HepG2 (cell line): Measurements from ENCODE around the gene RAD9A. TPM values are rescaled to one million over a fixed set of nuclear protein-coding genes. Genes with fewer than 3 reads are reported as not detected.

ENCODE experiments used
- CENPT ChIP-seq: sonication (generic); formaldehyde crosslinking; IDR thresholded peaks from 2 replicates; pipeline ENCODE4 v1.8.0; 2022; ENCODE audit warnings: low read depth, mild to moderate bottlenecking, moderate library complexity, missing genetic modification reagents
- DPF2 ChIP-seq: sonication (generic); formaldehyde crosslinking; IDR thresholded peaks from 2 replicates; pipeline ENCODE4 v1.4.0; 2020; ENCODE audit warnings: mild to moderate bottlenecking, low read depth, missing genetic modification reagents, borderline replicate concordance
- ELF4 ChIP-seq: sonication (generic); formaldehyde crosslinking; IDR thresholded peaks from 2 replicates; pipeline ENCODE4 v1.5.0; 2020; ENCODE audit warnings: missing genetic modification reagents, mild to moderate bottlenecking, moderate library complexity, borderline replicate concordance
- ETV5 ChIP-seq: IDR thresholded peaks from 2 replicates; pipeline ENCODE4 v1.6.1; 2018; ENCODE audit warnings: missing biosample characterization, missing genetic modification reagents, inconsistent platforms, borderline replicate concordance
- HOXA3 ChIP-seq: sonication (generic); formaldehyde crosslinking; IDR thresholded peaks from 2 replicates; pipeline ENCODE4 v1.5.0; 2020; ENCODE audit warnings: missing genetic modification reagents
- KLF6 ChIP-seq: IDR thresholded peaks from 2 replicates; pipeline ENCODE4 v1.8.0; 2016; ENCODE audit warnings: missing biosample characterization, missing genetic modification reagents
- MTA3 ChIP-seq: sonication (generic); formaldehyde crosslinking; IDR thresholded peaks from 2 replicates; pipeline ENCODE4 v1.4.0; 2020; ENCODE audit warnings: missing genetic modification reagents
- RAD51 ChIP-seq: fragments of 450-650 bp; IDR thresholded peaks from 2 replicates; pipeline ENCODE4 v1.6.1; 2016; ENCODE audit warnings: borderline replicate concordance
- SIX4 ChIP-seq: sonication (generic); formaldehyde crosslinking; IDR thresholded peaks from 2 replicates; pipeline ENCODE4 v1.4.0; 2020; ENCODE audit warnings: missing genetic modification reagents
- ZBTB20 ChIP-seq: sonication (generic); formaldehyde crosslinking; IDR thresholded peaks from 2 replicates; pipeline ENCODE4 v1.8.1; 2023; ENCODE audit warnings: missing genetic modification reagents, low read depth, mild to moderate bottlenecking, borderline replicate concordance
- ZNF17 ChIP-seq: sonication (generic); formaldehyde crosslinking; IDR thresholded peaks from 2 replicates; pipeline ENCODE4 v1.5.0; 2020; ENCODE audit warnings: mild to moderate bottlenecking, missing genetic modification reagents
- ZNF333 ChIP-seq: sonication (generic); formaldehyde crosslinking; IDR thresholded peaks from 2 replicates; pipeline ENCODE4 v1.4.0; 2020; ENCODE audit warnings: mild to moderate bottlenecking, missing genetic modification reagents, borderline replicate concordance
- ZNF354B ChIP-seq: sonication (generic); formaldehyde crosslinking; IDR thresholded peaks from 2 replicates; pipeline ENCODE4 v1.8.0; 2022; ENCODE audit warnings: mild to moderate bottlenecking, missing genetic modification reagents
- ZNF546 ChIP-seq: sonication (generic); formaldehyde crosslinking; conservative IDR thresholded peaks from 2 replicates; pipeline ENCODE4 v1.8.1; 2023; ENCODE audit warnings: mild to moderate bottlenecking, missing genetic modification reagents
- ZNF670 ChIP-seq: sonication (generic); formaldehyde crosslinking; IDR thresholded peaks from 2 replicates; pipeline ENCODE4 v1.8.0; 2022; ENCODE audit warnings: mild to moderate bottlenecking, missing genetic modification reagents, borderline replicate concordance
- ZNF7 ChIP-seq: IDR thresholded peaks from 2 replicates; pipeline ENCODE4 v1.6.1; 2016; ENCODE audit warnings: missing biosample characterization, missing genetic modification reagents
- polyA plus RNA-seq, 8 experiments: library from polyadenylated mRNA; depleted of rRNA in 3 of 8; stranded (reverse) in 7 of 8; unstranded in 1 of 8; fragments of >200 nt; fragmentation: Illumina TruSeq in 4 of 8; extraction: Trizol in 4 of 8; gene quantifications; 2 replicates each; pipeline versions ENCODE4 v1.2.1 to v1.2.3, GENCODE V29; 2011 to 2016; ENCODE audit warnings: low read depth in 4 of 8, missing spikeins in 1 of 8, mixed read lengths in 1 of 8; ENCODE audit not compliant: insufficient read depth in 1 of 8
- total RNA-seq, 5 experiments: library from RNA; depleted of rRNA; stranded (reverse); fragments of >200 nt; fragmentation: Illumina TruSeq; extraction: Trizol; gene quantifications; 2 replicates each; pipeline ENCODE4 v1.2.3, GENCODE V29; 2016; ENCODE audit warnings: low read depth in 1 of 5
- TF ChIP-seq, protein P1 (sequence below): sonication (generic); formaldehyde crosslinking; IDR thresholded peaks from 2 replicates; pipeline ENCODE4 v1.4.0; 2020; ENCODE audit warnings: missing genetic modification reagents, borderline replicate concordance
- TF ChIP-seq, protein P2 (sequence below): sonication (generic); formaldehyde crosslinking; conservative IDR thresholded peaks from 2 replicates; pipeline ENCODE4 v1.8.1; 2023; ENCODE audit warnings: missing genetic modification reagents
- TF ChIP-seq, protein P3 (sequence below): sonication (generic); formaldehyde crosslinking; IDR thresholded peaks from 2 replicates; pipeline ENCODE4 v1.5.0; 2020; ENCODE audit warnings: mild to moderate bottlenecking, missing genetic modification reagents
- TF ChIP-seq, protein P4 (sequence below): sonication (generic); formaldehyde crosslinking; IDR thresholded peaks from 2 replicates; pipeline ENCODE4 v1.4.0; 2020; ENCODE audit warnings: missing genetic modification reagents, borderline replicate concordance

Gene RAD9A
- total and polyA plus RNA-seq, 2 of the 13 experiments (the other 11 are each of a cell fraction or from before 2014, with no cell fraction given): 10.1 to 15.7 TPM

DNA sequence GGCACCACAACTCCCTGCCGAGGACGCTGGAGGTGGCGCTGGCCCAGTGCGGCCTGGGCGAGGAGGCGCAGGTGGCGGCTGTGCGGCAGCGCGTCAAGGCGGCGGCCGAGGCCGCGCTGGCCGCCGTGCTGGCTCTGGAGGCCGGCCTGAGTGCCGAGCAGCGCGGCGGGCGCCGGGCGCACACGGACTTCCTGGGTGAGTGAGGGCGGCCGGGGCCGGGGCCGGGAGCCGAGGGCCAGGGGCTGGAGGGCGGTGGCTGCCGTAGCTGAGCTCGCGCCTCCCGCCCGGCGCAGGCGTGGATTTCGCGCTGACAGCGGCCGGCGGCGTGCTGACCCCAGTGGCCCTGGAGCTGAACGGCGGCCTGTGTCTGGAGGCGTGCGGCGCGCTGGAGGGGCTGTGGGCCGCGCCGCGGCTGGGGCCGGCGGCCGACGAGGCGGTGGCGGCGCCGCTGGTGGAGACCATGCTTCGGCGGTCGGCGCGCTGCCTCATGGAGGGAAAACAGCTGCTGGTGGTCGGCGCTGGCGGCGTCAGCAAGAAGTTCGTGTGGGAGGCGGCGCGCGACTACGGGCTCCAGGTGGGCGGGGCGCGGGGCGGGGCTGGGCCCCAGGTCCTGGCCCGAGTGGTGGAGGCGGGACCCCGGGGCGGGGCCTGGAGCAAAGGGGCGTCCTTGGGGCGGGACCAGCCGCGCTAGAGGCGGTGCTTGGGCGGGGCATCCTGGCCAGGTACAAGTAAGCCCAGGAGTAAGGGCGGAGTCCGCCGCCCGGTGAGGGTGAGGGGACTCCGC is 29.1 kb downstream of the RAD9A start (continued):
- TF ChIP-seq ZNF17 (no peak), ZNF333 (no peak), ZBTB20 (no peak), ZNF7 (no peak), DPF2 (CRISPR knock-in tag) (no peak), ZNF546 (no peak), CENPT (CRISPR knock-in tag) (peak; percentile 71; the same call in 1 of the 2 replicates), ETV5 (CRISPR knock-in tag) (0 out of 2 replicates have a peak, but pooled peaks have one; percentile 6), RAD51 (no peak), MTA3 (no peak), KLF6 (CRISPR knock-in tag) (no peak), ZNF670 (CRISPR knock-in tag) (no peak), SIX4 (CRISPR knock-in tag) (no peak), HOXA3 (peak; percentile 66; the same call in 1 of the 2 replicates), ELF4 (CRISPR knock-in tag) (no peak), ZNF354B (no peak)
- TF ChIP-seq, protein P1, sequence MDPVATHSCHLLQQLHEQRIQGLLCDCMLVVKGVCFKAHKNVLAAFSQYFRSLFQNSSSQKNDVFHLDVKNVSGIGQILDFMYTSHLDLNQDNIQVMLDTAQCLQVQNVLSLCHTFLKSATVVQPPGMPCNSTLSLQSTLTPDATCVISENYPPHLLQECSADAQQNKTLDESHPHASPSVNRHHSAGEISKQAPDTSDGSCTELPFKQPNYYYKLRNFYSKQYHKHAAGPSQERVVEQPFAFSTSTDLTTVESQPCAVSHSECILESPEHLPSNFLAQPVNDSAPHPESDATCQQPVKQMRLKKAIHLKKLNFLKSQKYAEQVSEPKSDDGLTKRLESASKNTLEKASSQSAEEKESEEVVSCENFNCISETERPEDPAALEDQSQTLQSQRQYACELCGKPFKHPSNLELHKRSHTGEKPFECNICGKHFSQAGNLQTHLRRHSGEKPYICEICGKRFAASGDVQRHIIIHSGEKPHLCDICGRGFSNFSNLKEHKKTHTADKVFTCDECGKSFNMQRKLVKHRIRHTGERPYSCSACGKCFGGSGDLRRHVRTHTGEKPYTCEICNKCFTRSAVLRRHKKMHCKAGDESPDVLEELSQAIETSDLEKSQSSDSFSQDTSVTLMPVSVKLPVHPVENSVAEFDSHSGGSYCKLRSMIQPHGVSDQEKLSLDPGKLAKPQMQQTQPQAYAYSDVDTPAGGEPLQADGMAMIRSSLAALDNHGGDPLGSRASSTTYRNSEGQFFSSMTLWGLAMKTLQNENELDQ (CRISPR knock-in tag): no peak
- TF ChIP-seq, protein P2, sequence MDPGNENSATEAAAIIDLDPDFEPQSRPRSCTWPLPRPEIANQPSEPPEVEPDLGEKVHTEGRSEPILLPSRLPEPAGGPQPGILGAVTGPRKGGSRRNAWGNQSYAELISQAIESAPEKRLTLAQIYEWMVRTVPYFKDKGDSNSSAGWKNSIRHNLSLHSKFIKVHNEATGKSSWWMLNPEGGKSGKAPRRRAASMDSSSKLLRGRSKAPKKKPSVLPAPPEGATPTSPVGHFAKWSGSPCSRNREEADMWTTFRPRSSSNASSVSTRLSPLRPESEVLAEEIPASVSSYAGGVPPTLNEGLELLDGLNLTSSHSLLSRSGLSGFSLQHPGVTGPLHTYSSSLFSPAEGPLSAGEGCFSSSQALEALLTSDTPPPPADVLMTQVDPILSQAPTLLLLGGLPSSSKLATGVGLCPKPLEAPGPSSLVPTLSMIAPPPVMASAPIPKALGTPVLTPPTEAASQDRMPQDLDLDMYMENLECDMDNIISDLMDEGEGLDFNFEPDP (CRISPR knock-in tag): no peak
- TF ChIP-seq, protein P3, sequence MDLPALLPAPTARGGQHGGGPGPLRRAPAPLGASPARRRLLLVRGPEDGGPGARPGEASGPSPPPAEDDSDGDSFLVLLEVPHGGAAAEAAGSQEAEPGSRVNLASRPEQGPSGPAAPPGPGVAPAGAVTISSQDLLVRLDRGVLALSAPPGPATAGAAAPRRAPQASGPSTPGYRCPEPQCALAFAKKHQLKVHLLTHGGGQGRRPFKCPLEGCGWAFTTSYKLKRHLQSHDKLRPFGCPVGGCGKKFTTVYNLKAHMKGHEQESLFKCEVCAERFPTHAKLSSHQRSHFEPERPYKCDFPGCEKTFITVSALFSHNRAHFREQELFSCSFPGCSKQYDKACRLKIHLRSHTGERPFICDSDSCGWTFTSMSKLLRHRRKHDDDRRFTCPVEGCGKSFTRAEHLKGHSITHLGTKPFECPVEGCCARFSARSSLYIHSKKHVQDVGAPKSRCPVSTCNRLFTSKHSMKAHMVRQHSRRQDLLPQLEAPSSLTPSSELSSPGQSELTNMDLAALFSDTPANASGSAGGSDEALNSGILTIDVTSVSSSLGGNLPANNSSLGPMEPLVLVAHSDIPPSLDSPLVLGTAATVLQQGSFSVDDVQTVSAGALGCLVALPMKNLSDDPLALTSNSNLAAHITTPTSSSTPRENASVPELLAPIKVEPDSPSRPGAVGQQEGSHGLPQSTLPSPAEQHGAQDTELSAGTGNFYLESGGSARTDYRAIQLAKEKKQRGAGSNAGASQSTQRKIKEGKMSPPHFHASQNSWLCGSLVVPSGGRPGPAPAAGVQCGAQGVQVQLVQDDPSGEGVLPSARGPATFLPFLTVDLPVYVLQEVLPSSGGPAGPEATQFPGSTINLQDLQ (CRISPR knock-in tag): no peak
- TF ChIP-seq, protein P4, sequence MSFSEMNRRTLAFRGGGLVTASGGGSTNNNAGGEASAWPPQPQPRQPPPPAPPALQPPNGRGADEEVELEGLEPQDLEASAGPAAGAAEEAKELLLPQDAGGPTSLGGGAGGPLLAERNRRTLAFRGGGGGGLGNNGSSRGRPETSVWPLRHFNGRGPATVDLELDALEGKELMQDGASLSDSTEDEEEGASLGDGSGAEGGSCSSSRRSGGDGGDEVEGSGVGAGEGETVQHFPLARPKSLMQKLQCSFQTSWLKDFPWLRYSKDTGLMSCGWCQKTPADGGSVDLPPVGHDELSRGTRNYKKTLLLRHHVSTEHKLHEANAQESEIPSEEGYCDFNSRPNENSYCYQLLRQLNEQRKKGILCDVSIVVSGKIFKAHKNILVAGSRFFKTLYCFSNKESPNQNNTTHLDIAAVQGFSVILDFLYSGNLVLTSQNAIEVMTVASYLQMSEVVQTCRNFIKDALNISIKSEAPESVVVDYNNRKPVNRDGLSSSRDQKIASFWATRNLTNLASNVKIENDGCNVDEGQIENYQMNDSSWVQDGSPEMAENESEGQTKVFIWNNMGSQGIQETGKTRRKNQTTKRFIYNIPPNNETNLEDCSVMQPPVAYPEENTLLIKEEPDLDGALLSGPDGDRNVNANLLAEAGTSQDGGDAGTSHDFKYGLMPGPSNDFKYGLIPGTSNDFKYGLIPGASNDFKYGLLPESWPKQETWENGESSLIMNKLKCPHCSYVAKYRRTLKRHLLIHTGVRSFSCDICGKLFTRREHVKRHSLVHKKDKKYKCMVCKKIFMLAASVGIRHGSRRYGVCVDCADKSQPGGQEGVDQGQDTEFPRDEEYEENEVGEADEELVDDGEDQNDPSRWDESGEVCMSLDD (CRISPR knock-in tag): no peak
